IMR-90 (cell line): Measurements from ENCODE around the gene RANBP10.

Source experiments
- FOS ChIP-seq: fragments of 150-350 bp; IDR thresholded peaks from 2 replicates; pipeline ENCODE4 v1.6.1; 2016; ENCODE audit warnings: low read depth, low read length
- POLR2A ChIP-seq: IDR thresholded peaks from 2 replicates; pipeline ENCODE4 v1.6.1; 2012; ENCODE audit warnings: mild to moderate bottlenecking, low read depth, low read length
- RAD21 ChIP-seq: IDR thresholded peaks from 2 replicates; pipeline ENCODE4 v1.6.1; 2012; ENCODE audit warnings: low read length, improper control_type of control experiment
- TF ChIP-seq, protein P1 (sequence below): conservative IDR thresholded peaks from 2 replicates; pipeline ENCODE4 v1.5.1; 2012; ENCODE audit warnings: mild to moderate bottlenecking, low read depth, low read length, improper control_type of control experiment

DNA sequence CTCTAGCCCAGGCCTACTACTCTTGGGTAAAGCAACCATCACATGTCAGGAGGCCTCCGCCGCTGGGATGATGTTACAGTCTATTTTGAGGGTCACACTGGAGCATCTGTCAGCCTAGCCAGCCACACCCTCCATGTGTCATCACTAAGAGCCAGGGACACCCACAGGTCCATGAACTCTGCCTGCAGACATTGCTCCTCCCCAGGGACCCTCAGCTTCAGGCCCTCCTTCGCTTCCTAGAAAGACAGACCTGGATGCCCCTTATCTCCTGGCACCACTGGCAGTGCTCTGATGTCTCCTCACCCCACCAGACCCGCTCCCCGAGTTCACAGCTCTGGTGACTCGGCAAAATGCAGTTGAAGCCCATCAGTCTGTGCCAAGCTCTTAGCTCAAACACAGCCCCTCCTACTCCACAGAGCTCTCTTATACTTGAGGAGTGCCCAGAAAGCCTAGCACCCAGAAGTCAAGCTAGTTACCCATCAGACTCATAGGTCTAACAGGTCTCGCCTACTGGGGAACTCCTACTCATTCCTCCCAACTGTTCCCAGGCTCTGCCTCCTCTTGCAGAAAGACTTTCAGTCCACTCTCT, 5.9 kb downstream of the RANBP10 start:
- TF ChIP-seq, protein P1, sequence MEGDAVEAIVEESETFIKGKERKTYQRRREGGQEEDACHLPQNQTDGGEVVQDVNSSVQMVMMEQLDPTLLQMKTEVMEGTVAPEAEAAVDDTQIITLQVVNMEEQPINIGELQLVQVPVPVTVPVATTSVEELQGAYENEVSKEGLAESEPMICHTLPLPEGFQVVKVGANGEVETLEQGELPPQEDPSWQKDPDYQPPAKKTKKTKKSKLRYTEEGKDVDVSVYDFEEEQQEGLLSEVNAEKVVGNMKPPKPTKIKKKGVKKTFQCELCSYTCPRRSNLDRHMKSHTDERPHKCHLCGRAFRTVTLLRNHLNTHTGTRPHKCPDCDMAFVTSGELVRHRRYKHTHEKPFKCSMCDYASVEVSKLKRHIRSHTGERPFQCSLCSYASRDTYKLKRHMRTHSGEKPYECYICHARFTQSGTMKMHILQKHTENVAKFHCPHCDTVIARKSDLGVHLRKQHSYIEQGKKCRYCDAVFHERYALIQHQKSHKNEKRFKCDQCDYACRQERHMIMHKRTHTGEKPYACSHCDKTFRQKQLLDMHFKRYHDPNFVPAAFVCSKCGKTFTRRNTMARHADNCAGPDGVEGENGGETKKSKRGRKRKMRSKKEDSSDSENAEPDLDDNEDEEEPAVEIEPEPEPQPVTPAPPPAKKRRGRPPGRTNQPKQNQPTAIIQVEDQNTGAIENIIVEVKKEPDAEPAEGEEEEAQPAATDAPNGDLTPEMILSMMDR: no peak
- TF ChIP-seq POLR2A (no peak), FOS (no peak), RAD21 (no peak)
